Myocyte (in vitro differentiated cells): Measurements from ENCODE around the gene TGM1. TPM values are rescaled to one million over a fixed set of nuclear protein-coding genes. Genes with fewer than 3 reads are reported as not detected.

ENCODE experiments used
- DNase-seq: peaks from one replicate; pipeline ENCODE4 v3.0.0-alpha.2; 2012; ENCODE audit warnings: low read depth
- total RNA-seq: library from RNA; depleted of rRNA; stranded (reverse); fragments of >200 nt; gene quantifications from 2 replicates; pipeline ENCODE4 v1.2.3, GENCODE V29; 2014

Gene TGM1
- total RNA-seq, 1 donor from 2014 or later = 0.08 TPM

DNA sequence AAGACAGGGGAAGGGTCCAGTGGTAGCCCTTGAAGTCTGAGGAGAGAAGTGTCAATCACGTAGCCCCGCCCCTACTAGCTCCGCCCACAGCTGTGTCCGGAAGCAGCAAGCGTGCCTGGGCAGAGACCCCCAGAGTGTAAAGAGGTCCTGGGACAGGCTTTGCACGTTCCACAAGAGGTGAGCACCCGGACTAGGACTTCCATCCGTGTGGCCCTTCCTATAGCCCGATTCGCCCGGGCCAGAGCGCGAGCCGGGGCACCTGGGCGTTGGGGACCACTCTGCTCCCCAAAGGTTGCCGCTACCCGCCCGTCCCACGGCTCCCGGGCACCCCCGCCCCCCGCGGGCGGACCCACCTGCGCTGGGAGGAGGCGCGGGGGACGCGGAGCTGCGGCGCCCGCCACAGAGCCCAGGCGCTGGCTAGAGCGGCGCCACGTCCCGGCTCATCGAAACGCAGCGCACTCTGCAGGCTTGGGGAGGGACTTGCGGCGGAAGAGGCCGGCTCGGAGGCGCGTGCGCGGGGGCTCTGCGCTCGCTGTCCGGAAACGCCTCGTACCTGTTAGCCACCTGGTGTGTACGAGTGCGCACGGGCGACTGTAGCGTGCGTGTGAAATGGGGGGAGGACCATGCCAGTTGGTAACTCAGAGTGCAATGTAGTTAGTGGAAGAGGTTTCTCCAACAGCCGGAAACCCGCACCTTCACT lies 8.3 kb upstream of the TGM1 start, which contains the start of gene RABGGTA:
Gene RABGGTA, minus strand, starts transcription at position 464 of the 700 bp plus-strand sequence. CDS start 482 bp downstream, outside the sequence.
- DNase-seq = peak; percentile 89

DNA sequence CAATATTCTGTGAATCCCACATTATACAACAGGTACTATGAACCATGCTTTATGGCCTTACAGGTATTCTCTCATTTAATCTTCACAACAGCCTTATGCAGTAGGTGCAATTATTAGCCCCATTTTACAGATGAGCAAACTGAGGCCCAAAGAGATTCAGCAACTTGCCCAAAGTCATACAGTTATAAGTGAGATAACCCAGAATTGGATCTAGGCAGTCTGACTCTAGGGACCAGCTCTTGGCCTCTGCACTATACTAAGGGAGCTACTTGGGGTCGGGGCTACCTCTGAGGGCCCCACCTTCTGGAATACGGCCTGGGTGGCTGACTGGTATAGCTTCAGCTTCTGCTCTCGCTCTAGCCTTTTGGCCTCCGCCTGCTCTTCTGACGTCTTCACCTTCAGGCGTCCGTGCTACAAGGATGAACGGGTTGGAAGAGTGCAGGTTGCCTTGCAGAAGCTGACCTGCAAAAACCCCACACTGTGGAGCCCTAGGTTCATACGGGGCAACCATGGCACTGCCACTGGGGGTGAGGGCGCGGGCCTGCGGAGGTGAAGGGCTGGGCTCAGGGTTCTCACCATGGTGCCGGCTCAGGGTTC lies 7.7 kb upstream of the TGM1 start:
- no peak for DNase-seq

DNA sequence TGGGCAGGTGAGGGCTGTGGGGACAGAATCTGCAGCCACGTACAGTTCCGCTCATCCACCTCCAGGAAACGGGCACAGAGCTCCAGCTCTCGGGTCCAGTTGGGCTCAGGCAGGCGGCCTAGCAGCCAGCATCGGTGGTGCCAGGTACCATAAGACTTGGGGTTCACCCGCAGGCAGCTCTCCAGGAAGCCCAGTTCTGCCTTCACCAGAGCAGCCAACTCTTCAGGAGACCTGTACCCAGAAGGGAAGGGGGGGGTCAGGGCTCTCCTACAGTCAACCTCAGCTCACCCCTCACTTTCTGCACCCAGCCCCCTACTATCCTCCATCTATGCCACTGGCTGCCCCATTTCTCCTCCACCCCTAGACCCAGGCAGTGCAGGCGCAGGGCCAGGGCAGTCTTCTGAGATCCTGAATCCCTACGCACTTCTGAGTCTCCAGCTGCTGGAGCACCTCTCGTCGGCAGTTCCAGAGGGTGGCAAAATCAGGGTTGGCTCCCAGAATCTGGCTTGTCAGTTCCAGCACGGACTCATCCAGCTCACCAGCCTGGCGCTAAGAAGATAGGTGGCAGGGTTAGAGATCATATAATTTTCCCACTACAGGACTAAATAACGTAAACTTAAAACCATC lies 7.0 kb upstream of the TGM1 start:
- DNase-seq = no peak

DNA sequence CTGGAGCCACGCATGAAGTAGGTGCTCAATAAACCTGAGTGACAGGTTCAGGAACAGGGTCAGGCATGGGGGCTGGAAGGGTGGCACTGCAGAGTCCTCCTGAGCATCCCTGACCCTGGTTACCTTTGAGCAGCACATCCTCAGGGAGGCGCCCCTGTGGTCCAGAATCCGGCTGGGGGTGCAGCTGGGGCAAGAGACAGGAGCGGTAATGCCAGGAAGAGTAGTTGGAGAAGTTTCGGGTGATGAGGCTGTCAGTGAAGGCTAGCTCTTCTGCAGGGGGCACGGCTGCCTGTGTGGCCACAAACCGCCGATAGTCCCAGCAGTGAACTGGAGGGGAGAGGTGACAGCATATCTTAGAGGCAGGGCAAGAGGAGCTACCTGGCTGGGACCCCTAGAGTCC lies 6.4 kb upstream of the TGM1 start:
- DNase-seq = no peak

DNA sequence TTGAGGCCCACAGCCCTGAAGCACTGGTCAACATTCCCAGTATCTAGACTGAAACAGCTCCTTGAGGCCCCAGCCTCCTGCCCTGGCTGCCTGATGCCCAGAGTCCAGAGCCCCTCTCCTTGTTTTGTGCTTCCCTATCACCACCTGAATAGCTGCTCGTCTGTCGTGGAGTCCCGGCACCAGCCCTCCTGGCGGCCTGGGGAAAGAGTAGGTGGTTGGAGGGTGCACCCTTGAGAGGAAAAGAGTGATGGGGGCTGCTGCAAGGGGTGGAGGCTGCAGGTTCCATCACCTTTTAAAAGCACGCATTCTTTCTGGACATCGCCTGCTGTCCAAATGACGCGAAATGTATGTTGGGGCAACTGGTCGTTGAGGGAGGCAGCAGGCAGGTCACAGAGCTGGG lies 5.2 kb upstream of the TGM1 start:
- DNase-seq = no peak

DNA sequence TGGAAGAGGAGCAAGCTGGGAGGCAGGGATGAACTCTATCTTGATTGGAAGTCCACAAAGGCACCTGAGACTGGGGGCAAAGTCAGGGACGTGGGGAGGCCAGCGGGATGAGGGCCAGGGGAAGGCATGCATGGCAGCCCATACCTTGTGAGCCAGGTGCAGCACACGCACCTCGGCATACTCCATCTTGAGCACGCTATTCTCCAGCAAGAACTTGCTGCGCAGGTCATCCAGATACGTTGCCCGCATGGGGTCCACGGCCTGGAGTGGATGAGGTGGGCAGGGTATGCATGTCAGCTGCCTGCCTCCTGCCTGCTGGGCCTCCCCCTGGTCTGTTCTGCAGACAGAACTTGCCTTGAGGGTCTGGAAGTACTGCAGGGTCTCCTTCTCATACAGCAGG lies 4.5 kb upstream of the TGM1 start:
- DNase-seq = no peak

DNA sequence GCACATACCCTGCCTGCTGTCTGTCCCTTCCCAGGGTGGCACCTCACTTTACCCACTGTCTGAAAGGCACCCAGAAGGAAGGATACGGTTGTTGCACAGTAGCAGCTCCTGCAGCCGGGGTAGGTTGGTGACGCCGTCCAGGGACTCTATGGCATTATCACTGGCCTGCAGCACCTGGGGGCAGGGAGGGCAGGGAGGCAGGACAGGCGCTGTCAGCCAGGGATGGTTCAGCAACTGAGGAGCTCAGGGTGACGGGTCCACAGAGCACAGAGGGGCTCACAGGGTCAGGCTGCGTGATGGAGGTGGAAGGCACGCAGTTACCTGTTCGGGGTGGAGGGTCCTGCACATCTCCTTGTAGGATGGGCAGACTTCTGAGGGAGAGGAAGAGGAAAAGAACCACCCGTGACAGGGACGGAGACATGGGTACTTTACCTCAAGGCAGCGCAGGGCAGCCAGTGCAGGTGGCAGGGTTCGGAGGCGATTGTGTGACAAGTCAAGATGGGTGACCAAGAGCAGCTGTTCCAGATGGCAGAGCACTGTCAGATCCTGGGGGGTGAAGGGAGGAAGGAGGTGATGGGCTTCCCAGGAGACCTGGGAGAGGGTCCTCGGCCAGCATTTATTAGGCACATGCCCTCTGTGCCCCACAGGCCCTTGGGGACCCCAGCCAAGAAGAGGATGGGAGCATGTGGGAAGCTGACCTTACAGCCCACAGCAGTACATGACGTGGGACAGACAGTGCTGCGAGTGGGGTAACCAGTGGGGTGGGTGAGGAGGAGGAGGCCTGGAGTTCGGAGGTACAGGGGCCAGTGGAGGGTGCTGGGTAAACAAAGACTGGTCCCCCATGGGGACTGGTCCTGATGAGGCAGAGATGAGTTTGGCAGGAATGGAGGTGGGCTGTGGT lies 3.6 kb upstream of the TGM1 start:
- no peak for DNase-seq

DNA sequence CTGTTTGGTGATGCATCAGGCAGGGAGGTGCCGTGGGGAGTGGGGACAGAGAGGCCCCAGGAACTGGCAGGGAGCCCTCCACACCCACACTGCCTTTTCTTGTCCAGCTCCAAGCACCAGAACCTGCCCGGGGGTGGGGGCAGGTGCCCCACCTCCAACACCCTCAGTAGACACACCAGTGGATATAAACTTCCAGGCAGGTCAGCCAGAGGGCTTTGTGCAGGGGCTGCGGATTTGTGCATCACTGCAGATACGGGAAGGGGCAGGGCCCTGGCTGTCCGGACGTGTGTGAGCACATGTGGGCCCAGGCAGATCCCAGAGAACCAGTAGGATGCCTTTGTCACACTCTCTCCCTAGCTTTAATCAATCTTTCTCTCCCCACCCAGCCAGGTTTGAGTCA lies 1.3 kb upstream of the TGM1 start:
- DNase-seq = no peak

DNA sequence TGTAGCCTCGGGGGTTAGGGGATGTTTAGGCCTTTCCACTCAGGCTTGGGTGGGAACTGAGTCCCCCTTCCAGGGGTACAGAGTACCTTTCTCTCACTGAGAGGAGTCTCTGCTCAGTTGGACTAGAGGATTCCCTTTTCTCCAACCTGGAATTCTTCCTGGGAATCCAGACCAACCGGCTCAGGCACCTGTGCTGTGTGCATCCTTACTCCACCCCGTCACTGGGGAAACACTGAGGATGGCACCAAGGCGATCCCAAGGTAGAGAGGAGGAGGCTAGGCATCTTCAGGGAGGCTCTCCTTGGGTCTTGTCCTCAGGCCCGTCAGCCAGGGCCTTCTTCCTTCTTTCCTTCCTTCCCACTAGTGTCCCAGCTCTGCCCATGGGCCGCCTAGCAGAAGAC lies 871 bp upstream of the TGM1 start:
- no peak for DNase-seq

DNA sequence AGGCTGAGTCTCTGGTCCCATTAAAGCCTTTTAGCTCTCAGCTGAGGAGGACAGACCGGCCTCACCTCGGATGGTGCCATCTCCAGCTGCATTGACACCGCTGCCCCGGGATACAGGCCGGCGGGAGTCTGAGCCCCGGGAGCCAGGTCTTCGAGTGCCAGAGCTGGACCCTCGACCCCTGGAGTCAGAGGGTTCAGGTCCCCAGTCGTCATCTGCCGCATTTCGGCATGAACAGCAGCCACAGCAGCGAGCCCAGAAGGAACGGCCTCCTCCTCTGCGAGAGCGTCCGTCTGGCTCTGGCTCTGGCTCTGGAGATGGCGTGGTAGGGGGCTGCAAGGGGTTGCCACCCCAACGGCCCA lies 1.0 kb downstream of the TGM1 start:
- DNase-seq = no peak

DNA sequence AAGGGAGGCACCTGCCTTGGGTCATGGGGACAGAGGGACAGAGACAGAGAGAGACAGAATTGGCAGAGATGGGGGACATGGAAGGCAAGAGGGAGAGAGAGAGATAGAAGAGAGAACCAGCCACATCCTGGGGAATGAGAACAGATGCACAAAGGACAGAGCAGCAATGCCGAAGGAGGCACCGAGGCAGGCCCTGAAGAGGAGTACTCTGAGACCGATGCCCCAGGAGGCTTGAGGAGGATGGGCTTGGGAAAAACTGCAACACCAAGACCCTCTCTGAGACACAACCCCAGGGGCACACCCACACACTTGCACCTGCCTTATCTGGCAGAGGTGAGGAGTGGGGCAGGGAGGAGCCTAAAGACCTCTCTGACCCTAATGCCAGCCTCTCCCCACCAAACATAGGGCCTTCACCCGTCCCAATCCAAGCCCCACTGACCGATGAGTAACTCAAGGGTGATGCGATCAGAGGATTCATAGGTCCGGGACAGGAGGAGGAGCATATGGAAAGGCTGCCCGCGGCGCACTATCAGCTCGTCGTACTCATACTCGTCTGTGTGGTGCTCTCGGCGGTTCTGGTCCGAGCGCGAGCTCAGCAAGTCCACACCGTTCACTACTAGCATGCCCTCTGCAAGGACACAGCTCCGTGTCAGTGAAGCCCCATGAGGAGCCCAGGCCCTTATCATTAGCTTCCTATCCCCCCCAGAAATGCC lies 1.6 kb downstream of the TGM1 start:
- DNase-seq = no peak

DNA sequence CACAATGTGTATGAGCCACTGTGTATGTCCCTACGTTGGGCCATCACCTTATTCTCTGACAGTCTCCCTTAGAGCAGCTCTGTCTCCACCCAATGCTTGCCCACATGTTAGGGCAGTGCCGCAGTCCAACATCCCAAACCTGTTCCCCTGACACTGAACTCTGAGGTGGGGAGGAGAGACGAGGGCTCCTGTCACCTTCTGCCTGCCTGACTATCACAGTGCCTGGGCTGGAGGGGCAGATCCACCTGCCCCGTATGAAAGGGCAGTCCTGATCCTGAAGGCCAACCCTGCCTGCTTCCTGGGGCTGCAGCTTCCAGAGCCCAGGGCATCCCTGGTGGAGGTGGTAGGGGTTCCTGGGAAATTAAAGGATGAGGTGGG lies 2.2 kb downstream of the TGM1 start:
- no peak for DNase-seq

DNA sequence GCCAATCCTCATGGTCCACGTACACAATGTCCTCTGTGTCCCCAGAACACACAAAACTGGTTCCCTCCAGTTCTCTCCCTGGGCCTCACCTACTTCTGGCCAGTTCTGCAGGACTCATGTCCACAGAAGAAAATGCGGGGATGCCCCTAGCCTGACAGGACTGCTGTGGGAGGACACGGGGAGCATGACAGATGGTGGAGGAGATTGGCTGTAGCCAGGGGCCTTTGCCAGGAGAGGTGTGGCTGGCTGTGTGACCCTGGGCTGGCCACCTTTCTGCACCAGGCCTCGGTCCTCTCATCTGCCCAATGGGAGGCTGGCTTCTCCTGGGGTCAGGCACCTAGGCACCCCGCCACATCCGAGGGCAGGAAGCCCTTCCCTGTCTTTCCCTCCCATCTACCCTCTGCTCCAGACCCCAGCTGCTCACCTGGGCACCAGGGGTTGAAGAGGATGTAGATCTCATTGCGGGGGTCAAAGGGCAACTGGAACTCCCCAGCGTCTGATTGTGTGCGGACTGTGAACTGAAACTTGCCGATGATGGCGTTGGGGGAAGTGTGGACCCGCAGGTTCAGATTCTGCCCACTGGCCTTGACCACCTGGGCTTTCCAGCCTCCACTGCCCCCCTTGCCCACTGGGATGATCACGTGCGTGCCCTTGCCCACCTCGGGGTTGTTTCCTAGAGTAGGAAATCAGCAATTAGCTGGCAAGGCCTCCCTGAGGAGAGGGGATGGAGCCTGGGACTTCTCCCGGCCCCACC lies 2.8 kb downstream of the TGM1 start:
- DNase-seq = no peak

DNA sequence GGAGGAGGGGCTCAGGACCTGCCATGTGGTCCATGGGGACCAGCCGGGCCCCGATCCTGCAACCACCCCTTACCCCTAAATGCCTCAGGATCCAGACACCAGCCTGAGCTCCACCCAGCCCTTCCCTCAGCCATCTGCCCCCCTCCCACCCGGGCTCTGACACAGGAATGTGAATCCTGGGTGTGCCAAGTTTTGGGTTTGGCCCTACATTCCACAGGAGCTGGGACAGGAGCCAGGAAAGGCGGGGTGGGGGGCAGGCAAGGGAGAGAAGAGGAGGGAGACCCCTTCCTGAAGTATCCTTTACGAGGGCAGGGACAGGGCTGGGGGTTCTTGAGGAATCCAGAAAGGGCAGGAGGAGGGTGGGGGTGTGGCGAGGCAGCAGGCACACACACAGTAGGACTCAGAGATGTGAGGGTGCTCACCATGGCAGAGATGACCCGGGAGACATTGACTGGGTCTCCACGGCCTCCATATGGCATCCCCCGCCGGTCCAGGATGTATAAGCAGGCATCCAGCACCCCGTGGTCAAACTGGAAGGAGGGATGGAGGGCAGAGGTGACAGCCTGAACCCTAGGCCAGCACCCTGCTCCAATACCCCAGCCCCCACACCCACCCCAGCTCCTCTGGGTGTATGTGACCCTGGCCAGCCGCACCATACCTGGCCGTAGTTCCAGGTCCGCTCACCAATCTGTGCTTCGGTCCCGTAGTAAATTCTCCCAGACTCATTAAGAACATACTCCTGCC lies 3.5 kb downstream of the TGM1 start:
- DNase-seq = peak; percentile 67

DNA sequence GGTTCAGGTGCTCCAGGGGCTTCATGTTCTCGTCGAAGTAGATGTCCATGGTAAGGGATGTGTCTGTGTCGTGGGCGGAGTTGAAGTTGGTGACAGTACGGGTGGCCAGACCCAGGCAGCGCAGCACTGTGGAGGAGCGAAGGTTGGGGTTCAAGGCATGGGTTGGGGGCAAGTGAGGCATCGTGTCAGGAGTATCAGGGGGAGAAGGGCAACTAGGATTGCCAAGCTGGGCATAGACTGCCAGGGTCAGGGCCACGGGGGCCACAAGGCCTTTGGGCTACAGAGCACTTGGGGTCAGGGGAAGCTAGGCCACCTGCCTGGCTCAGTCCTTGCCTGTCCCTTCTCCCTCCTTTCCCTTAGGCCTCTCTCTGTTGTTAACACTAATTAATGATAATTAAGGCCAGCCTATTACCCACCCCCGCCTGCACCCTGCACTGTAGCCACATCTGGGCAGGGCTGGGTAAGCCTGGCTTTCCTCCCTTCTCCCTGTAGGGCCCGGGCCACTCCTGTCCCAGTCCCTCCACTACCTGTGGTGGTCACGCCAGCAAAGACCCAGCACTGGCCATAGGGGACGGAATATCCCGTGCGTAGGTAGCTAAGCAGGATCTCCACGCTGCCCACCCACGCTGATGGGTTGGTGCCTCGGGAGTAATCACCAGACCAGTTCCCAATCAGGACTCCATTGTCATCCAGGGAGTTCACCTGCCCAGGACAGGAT lies 4.3 kb downstream of the TGM1 start:
- DNase-seq = no peak

DNA sequence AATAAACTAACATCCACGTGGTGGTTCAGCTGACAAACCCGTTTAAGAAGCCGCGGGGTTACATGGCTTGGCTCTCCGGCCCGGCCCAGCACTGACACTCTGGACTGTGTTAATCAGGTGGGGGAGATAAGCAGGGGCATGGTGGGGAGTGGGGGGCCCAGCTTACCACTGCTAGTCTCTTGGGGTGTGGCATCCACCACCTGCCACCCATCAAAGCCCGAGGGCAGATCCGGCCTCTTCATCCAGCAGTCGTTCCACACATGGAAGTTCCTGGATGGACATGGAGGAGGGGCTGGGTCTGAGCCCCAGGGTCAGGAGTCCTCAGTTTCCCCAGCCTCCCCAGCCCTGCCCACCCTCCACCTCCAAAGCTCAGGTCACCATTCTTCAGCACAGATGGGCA lies 4.9 kb downstream of the TGM1 start:
- no peak for DNase-seq

DNA sequence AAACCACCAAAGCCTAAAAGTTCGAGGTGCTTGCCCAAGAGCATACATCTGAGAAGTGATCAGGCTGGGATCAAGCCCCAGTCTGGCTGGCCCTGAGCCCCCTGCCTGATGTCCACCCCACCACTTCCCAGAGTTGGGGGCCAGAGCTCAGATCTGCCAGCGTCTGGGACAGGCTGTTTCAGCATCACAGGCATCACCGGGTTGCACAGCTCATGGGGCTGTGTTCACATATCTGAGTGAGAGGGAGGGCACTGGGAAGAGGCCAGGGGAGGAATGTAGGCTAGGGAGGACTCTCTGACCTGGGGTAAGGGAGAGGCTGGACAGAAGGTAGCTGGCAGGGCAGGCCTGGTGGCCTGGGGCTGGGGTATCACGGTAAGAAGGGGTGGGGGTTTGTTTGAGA lies 6.0 kb downstream of the TGM1 start:
- DNase-seq = no peak

DNA sequence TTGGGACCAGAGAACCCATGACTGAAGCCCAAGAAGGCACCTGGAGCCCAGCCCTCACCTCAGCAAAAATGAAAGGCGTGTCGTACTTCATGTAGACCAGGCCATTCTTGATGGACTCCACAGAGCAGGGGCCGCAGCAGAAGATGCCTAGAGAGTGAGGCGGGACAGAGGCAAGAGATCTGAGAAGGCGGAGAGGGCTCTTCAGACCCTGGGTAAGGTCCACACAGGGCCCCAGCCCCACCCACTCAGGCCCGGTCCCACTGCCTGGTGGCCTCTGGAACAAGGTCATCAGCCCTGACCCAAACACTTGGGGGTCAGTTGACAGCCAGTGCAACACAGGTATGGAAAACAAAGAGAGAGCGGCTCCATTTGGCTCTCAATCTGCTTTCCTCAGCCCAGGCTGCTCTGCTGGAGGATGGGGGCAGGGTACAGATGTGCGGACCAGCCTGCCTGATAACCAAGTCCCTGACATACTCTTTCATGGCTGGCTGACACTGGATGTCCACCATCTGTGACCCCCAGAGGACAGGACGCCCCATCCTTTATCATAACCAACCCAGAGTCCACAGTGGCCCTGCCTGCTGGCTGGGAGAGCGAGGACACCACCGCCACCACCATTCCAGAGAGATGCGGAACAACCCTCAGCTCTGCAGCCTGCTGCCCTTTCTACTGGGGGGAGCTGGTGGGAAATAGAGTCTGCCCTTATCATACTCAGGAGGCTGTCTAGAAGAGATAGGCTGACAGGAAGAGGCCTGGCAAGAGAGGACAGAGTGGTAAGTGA lies 6.9 kb downstream of the TGM1 start:
- DNase-seq = no peak
